ENCODE results near the gene LRRK1. TPM values are rescaled to one million over a fixed set of nuclear protein-coding genes. Genes with fewer than 3 reads are reported as not detected.

The LRRK1 gene
- total and polyA plus RNA-seq, 2 experiments from 2014 or later: 6.2 to 6.4 TPM

GRCh38 chr15:100881573-100882336 is 37.4 kb upstream of the LRRK1 start:
- no peaks in the 10 kb centered on the region for H3K79me2 ChIP-seq (ENCODE audit: insufficient read depth)
- no peak overlapping the region for H3K4me2 ChIP-seq (ENCODE audit: unreplicated experiment)
- H3K4me1 ChIP-seq (ENCODE audit: insufficient read depth): no peaks in the 10 kb centered on the region
- H3K36me3 ChIP-seq (ENCODE audit: low read depth): no peaks in the 10 kb centered on the region
- DNase-seq: no peak
- H3F3A ChIP-seq (ENCODE audit: insufficient read depth): no peaks in the 10 kb centered on the region
- in situ Hi-C loops (cut with MboI): no loop called here
- 0 out of 2 replicates have a peak, but pooled peaks cover 3% of the 10 kb centered on the region for H3K27me3 ChIP-seq (replicated peaks; ENCODE audit: insufficient read depth)
- no peaks in the 10 kb centered on the region for H3K9me3 ChIP-seq (ENCODE audit: low read depth)
- no peak overlapping the region for H3K4me3 ChIP-seq
- WGBS, 2 experiments (ENCODE audit: low coverage in 1 of 2, low lambda C conversion rate in 2 of 2, missing lambda C conversion rate in 2 of 2): 97 to 98% methylated on average over 14 of the region's 14 CpGs
- no peaks in the 10 kb centered on the region for H4K20me1 ChIP-seq (ENCODE audit: insufficient read depth)
- H3K9ac ChIP-seq: no peak overlapping the region
- no peak overlapping the region for H2AFZ ChIP-seq
- H3K9me2 ChIP-seq (ENCODE audit: insufficient read depth): no peaks in the 10 kb centered on the region
- TF ChIP-seq EZH2phosphoT487 (IDR thresholded peaks at IDR 0.05; ENCODE audit: insufficient read depth, low read depth) (no peak), EZH2 (IDR thresholded peaks at IDR 0.05; ENCODE audit: insufficient read depth, poor library complexity, severe bottlenecking) (no peak)
- no peak overlapping the region for H3K27ac ChIP-seq

GRCh38 chr15:100885116-100885515 is 34.0 kb upstream of the LRRK1 start:
- no peaks in the 10 kb centered on the region for H4K20me1 ChIP-seq (ENCODE audit: insufficient read depth)
- no peaks in the 10 kb centered on the region for H3K36me3 ChIP-seq (ENCODE audit: low read depth)
- no peak for TF ChIP-seq EZH2 (IDR thresholded peaks at IDR 0.05; ENCODE audit: insufficient read depth, poor library complexity, severe bottlenecking)
- no peak for TF ChIP-seq EZH2phosphoT487 (IDR thresholded peaks at IDR 0.05; ENCODE audit: insufficient read depth, low read depth)
- H3K4me1 ChIP-seq (ENCODE audit: insufficient read depth): peaks cover 15% of the 10 kb centered on the region
- H3K27ac ChIP-seq: no peak overlapping the region
- H2AFZ ChIP-seq: no peak overlapping the region
- no peaks in the 10 kb centered on the region for H3F3A ChIP-seq (ENCODE audit: insufficient read depth)
- no peak overlapping the region for H3K4me3 ChIP-seq
- H3K27me3 ChIP-seq (replicated peaks; ENCODE audit: insufficient read depth): 0 out of 2 replicates have a peak, but pooled peaks cover 3% of the 10 kb centered on the region
- in situ Hi-C loops (cut with MboI): no loop called here
- WGBS, 2 experiments (ENCODE audit: low coverage in 1 of 2, low lambda C conversion rate in 2 of 2, missing lambda C conversion rate in 2 of 2): 82 to 86% methylated on average over 8 of the region's 8 CpGs
- H3K9ac ChIP-seq: no peak overlapping the region
- DNase-seq: no peak
- H3K9me3 ChIP-seq (ENCODE audit: low read depth): no peaks in the 10 kb centered on the region
- no peaks in the 10 kb centered on the region for H3K79me2 ChIP-seq (ENCODE audit: insufficient read depth)
- no peaks in the 10 kb centered on the region for H3K9me2 ChIP-seq (ENCODE audit: insufficient read depth)
- no peak overlapping the region for H3K4me2 ChIP-seq (ENCODE audit: unreplicated experiment)

- Histone ChIP-seq H3K27ac (no peak overlapping the region), H3K79me2 (ENCODE audit: insufficient read depth) (no peaks in the 10 kb centered on the region), H3F3A (ENCODE audit: insufficient read depth) (no peaks in the 10 kb centered on the region), H3K36me3 (ENCODE audit: low read depth) (no peaks in the 10 kb centered on the region), H3K4me1 (ENCODE audit: insufficient read depth) (peaks cover 16% of the 10 kb centered on the region), H3K9ac (no peak overlapping the region), H3K9me3 (ENCODE audit: low read depth) (no peaks in the 10 kb centered on the region), H2AFZ (no peak overlapping the region), H3K9me2 (ENCODE audit: insufficient read depth) (no peaks in the 10 kb centered on the region), H3K4me2 (ENCODE audit: unreplicated experiment) (no peak overlapping the region), H3K4me3 (no peak overlapping the region), H3K27me3 (replicated peaks; ENCODE audit: insufficient read depth) (no peaks in the 10 kb centered on the region), H4K20me1 (ENCODE audit: insufficient read depth) (no peaks in the 10 kb centered on the region)
- no peak for DNase-seq
- in situ Hi-C loops (cut with MboI): no loop called here
- 90 to 92% methylated on average over 7 of the region's 7 CpGs for WGBS, 2 experiments (ENCODE audit: low coverage in 1 of 2, low lambda C conversion rate in 2 of 2, missing lambda C conversion rate in 2 of 2)
- TF ChIP-seq EZH2 (IDR thresholded peaks at IDR 0.05; ENCODE audit: insufficient read depth, poor library complexity, severe bottlenecking) (no peak), EZH2phosphoT487 (IDR thresholded peaks at IDR 0.05; ENCODE audit: insufficient read depth, low read depth) (no peak)
Observed at GRCh38 chr15:100885811-100886210, 33.3 kb upstream of the LRRK1 start.

GRCh38 chr15:100887211-100887913 is 31.8 kb upstream of the LRRK1 start:
- H3K9ac ChIP-seq: no peak overlapping the region
- in situ Hi-C loops (cut with MboI): no loop called here

More at GRCh38 chr15:100887211-100887913, 31.8 kb upstream of the LRRK1 start:
- Histone ChIP-seq H3K9me2 (ENCODE audit: insufficient read depth) (no peaks in the 10 kb centered on the region), H3K4me2 (ENCODE audit: unreplicated experiment) (no peak overlapping the region), H3K4me1 (ENCODE audit: insufficient read depth) (peaks cover 16% of the 10 kb centered on the region), H3K9me3 (ENCODE audit: low read depth) (no peaks in the 10 kb centered on the region), H2AFZ (no peak overlapping the region), H3F3A (ENCODE audit: insufficient read depth) (no peaks in the 10 kb centered on the region), H4K20me1 (ENCODE audit: insufficient read depth) (no peaks in the 10 kb centered on the region), H3K79me2 (ENCODE audit: insufficient read depth) (no peaks in the 10 kb centered on the region), H3K36me3 (ENCODE audit: low read depth) (no peaks in the 10 kb centered on the region), H3K27me3 (replicated peaks; ENCODE audit: insufficient read depth) (no peaks in the 10 kb centered on the region), H3K4me3 (no peak overlapping the region), H3K27ac (no peak overlapping the region)
- no peak for DNase-seq
- TF ChIP-seq EZH2phosphoT487 (IDR thresholded peaks at IDR 0.05; ENCODE audit: insufficient read depth, low read depth): no peak
- TF ChIP-seq EZH2 (IDR thresholded peaks at IDR 0.05; ENCODE audit: insufficient read depth, poor library complexity, severe bottlenecking): no peak
- WGBS, 2 experiments (ENCODE audit: low coverage in 1 of 2, low lambda C conversion rate in 2 of 2, missing lambda C conversion rate in 2 of 2): 86 to 87% methylated on average over 22 of the region's 22 CpGs
